Stimulated activated CD8-positive, alpha-beta memory T cell treated with anti-CD3 and anti-CD28 coated beads, Interleukin-15, amount 100 ng/mL, for 24 hours (primary cell): ENCODE data around the gene HSD11B2.

ENCODE experiments used
- DNase-seq: peaks from one replicate; pipeline ENCODE4 v3.0.0-alpha.2; 2020; ENCODE audit warnings: low read depth

HSD11B2 gene

GRCh38 chr16:67430977-67431774 lies at the start of gene HSD11B2:
TSS of gene HSD11B2 (plus strand) at chr16:67431121. CDS start at chr16:67431249, 128 bp downstream.
- no peak for DNase-seq

DNA sequence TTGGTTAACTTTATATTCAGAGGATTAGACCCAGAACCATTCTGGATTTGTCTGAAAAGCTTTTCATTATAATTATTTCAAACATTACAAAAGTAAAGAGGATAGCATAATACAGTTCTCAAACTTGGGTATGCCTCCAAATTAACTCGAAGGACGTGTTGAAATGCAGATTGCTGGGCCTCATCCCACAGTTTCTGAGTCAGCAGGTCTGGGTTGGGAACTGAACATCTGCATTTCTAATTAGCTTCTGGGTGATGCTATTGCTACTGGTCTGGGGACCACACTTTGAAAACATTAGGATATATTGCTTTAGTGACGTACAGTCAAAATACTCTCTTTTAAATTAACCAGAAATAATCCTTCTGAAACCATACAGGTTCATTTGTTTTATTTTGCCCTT lies 47.6 kb upstream of the HSD11B2 start:
- no peak for DNase-seq

DNA sequence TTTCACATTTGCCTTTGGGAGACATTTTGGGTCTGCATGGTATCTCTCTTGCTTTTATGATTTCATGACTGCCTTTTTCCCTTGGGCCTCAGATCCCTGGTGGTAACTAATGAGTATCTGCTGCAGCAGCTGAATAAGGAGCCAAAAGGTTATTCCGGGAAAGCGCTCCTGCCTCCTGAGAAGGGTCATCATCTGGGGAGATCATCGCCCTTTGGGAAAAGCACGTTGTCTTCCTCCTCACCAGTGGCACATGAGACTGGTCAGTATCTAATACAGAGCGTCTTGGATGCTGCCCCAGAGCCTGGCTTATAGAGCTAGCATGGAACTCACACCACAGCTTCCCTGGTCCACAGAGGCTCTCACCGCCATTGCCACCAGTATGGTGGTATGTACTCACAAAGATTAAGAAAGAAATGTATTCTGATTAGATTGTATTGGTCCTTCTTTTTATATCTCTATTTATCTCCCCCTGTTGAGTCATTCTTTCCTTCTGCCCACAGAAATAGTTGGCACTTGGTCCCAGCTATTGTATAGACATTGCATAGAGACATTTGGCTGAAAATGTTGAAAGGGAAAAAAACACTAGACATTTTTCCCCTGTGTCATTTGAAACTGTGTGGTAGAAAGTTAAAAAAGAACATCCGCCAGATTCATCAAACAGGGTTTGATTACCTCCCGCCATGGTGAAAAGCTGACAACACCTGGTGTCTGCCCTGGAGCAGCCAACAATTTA lies 46.0 kb upstream of the HSD11B2 start:
- DNase-seq: no peak

DNA sequence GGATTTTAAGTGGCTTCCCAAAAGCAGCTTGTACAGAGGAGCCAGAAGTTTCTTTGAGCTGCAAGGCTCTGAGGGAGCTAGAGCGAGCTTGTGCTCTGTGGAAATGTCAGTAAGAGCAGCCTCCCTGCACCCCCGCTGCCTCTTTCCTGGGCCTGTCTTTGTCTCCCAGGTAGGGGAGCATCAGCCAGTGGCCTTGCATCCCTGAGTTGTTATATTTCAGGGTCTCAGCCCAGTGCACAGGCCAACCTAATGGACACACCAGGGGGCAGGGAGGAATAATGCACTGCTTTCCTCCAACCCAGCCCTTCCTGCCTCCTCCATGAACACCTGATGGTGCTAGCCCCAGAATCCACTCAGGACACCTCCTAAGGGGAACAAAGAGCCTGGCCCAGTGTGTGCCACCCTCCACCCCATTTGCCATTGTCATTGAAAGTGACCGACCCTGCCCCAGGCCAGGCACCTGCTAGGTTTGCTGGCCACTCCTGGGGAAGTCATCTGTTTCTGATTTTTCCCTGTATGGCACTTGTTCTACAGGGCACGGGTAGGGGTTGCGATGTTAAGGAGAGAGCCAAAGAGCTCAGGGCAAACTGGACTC lies 44.0 kb upstream of the HSD11B2 start:
- no peak for DNase-seq

DNA sequence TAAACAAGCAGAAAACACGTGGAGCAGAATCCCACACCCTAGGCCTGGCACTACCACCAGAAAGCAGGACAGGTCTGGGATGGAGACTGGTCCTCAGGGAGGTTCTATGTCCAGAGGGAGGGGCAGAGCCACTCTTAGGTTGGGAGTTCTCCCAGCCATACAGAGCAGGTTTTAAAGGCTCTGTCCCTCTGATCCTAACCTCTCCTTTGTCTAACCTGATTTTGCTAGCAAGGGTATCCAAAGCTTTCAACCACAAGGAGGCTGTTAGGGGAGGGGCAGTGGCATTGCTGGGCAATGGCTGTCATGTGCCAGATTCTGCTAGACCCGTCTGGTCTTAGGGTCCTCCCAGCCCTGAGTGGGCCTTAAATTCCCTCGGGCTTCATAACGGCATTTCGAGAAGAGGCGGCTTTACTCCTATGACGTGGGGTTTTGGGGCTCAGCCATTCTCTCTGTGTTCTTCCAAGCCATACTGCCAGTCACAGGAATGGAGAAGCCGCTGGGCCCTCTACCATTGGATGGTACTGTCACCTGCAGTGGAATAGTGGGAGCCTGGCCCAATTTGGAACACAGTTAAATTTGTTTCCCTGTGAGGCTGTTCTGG lies 43.3 kb upstream of the HSD11B2 start:
- no peak for DNase-seq

DNA sequence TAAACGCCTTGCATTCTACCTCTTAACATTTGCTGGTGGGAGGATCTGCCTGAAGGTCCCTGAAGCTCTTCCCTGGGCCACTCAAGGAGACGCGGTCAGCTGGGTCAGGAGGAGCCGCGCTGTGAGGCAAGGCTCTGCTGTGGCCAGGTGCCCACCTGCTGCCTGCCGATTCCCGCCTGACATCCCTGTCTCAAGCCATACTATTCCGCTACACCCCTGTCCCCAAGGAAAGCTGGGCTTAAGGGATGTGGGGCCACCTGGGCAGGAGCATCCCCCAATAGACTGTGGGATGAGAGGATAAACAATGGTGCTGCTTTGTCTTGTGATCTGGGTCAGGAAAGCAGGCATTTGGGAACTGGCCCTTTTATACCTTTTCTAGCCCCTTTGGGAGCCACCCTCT lies 42.7 kb upstream of the HSD11B2 start:
- no peak for DNase-seq

GRCh38 chr16:67388591-67388990 lies 42.3 kb upstream of the HSD11B2 start:
- DNase-seq: no peak

DNA sequence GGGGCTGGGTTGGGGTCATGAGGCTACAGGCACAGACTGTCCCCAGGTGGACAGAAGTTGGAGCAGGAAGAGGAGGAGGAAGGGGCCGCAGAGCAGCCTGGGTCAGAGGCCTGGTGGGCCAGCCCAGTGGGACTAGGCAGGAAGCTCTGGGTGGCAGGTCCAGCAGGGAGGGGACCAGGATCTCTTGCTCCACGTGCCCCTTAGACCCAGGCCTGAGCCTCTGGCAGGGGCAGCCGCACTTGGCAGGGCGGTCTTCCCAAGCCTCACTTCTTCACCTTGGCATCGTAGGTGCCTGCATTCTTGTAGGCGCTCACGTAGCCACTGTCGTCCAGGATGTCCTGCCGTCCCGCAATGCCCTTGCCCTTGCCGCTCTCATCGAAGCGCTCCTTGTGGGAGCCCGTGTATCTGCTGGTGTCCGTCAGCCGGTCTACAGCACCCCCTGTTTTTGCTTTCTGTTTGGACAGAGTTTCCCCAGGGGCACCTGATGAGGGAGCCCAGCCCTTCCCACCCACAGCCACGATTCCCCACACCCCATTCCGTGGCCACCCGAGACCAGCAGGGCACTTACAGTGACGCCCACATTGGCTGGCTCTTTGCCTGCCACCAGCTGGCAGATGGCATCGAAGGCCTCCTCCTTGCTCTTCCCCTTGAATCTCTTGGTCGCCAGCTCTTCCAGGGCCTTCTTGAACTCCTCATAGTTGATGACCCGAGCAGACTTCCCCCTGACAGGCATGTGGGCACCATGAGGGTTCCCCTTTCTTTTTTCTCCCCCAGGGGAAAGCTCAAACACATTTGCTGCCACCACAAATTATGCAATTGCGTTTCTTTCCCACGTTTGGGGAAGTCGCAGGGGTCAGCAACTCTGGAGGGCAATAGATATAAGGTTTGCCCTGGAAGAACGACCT lies 40.8 kb upstream of the HSD11B2 start:
- no peak for DNase-seq

DNA sequence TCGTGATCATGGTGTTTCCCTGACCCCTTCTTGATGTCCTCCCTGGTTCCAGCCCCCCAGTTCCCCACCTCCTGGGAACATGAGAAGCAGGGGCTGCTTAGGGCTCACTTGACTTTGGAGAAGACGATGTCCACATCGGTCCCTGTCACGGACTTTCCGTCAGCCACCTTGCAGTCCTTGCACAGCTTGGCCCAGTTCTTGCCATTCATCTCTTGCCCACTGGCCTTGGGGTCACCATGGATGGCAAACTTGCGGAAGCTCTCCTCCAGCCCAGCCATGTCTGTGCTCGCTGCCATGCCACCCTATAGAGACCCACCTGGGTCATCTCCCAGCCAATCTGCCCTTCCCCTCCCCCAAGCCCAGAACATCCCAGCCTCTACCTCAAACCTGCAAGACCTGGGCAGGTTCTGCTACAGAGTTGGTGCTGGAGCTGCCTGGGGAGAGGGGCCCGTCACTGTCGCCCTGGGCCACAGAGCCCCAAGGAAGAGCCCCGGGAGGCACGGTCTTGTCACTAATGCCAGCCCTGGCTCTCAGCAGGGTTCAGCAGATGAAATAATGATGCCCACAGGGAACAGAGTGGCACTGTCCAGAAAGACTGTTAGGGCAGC lies 40.0 kb upstream of the HSD11B2 start:
- DNase-seq: no peak

- DNase-seq: no peak
Observed at GRCh38 chr16:67391424-67392300, 39.3 kb upstream of the HSD11B2 start.

- DNase-seq: no peak
Observed at GRCh38 chr16:67392301-67393059, 38.4 kb upstream of the HSD11B2 start.

DNA sequence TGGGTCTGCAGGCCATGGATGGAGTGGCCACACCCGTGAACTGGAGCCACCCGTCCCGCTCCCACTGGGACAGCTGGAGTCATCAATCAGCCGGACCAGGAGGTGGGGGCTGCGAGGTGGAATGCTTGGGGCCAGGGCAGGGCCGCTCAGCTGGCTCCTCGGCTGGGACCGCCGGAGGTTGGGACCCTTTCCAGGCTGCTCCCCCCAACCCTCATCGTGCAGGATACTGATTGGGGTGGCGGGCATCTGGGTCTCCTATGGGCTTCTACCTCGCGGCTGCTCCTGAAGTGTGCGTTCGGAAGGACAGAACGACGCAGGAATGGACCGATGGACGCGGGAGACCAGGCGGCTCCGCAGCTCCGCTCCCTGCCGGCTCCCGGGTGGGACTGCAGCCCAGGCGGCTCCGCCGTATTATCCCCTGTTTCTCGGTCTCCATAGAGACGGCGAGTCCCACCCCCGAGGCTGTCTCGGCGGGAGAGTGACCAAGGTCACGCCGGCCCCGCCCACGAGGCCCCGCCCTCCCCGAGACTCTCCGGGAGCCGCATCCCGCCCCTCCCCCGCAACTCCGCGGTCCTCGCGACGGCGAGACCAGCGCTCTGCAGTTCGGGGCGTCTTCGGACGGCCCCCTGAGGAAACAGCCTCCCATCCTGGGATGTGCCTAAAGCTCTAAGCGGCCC lies 37.7 kb upstream of the HSD11B2 start, which contains the start of gene TPPP3:
Gene TPPP3, minus strand, starts transcription at position 388 of the 677 bp plus-strand sequence. CDS start 2,387 bp downstream, outside the sequence.
- DNase-seq: no peak

DNA sequence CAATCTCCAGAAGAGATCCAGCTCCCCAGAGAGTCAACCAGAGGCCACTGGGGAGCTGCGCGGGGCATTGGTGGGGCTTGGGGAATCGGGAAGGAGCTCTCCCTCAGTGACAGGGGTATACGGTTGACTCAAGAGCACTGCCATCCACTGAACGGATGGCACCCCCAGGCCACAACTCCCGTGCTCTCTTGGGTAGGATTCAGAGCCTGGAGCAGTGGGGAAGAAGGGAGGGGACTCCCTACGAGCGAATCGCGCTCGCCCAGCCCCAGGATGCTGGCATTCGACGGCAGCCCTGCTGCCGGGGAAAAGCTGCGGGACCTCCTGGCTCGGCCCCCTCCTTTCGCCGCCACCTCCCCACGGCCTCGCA lies 37.1 kb upstream of the HSD11B2 start:
- DNase-seq: no peak

DNA sequence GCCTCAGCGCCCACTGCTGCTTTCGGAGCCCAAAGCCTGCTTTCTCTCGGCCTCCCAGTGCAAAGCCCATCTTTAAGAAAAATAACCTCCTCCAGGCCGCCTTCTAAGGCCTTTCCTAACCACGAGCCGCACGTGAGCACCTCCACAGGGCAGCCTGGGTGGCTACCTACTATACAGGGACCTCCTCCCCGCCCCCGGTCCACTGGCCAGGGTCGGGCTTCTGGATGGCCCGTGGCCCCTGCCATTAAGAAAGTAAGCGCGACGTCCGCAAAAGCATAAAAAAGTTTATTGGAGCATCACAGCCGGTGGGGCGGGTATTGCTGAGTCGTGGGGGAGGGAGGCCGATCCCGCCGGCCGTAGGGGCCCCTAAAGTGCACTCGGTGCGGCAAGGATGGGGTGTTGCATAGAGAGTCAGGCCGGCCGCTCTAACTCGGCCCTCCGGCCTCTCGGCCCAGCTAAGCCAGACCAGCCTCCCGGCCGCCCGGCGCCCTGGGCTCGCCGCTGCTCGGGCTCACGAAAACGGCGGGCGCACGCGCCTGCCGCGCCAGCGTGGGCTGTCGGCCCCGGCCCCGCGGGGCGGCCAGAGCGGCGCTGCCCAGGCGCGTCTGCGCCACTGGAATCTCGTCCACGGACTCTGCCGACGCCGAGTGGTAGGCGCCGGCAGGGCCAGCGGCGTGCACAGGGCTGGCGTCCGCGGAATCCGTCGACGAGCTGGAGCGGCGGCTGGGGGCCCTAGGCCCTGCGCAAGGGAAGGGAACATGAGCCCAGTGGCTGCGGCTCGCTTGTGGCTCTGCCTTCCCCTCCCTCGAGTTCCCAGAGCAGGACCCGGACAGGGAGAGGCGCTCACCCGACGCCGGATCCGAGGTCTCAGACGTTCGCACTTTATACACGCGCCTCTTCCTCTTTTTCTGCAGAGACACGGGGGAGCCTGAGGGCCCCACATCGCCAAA lies 36.5 kb upstream of the HSD11B2 start:
- DNase-seq: no peak

GRCh38 chr16:67395105-67395457 lies 35.8 kb upstream of the HSD11B2 start:
- DNase-seq: no peak

DNA sequence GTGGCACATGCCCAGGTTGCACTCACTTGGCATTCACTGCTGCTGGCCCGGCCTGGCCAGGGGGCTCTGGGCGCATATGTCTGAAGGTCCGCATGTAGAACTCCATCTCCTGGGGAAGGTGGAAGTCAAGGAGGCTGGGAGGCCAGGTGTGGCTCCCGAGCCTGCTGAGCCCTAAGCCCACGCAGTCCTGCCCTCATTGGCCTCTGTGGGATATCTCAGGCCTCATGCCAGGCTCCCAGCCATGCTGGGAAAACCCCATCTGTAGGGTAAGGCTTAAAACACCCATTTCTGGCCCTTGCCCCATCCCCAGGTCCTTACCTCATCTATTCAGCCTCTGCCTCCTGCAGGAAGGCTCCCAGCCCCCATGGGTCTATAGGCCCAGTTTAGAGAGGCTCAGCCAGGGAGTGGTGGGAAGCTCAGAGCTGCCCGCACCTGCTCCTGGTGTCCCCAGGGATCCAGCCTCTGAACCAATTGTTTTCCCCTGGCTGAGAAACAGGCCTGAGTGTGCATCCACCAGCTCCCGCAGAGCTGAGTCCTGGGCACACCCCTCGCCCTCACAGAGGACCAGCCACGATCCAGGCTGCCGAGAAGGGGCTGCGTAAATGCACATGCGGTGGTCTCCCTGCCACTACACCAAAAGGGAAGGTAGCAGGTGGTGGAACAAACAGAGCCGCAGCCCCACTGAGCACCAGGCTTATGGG lies 35.3 kb upstream of the HSD11B2 start:
- no peak for DNase-seq
